RWPE1 (cell line): Measurements from ENCODE around the gene SMAD7.

ENCODE experiments used
- CTCF ChIA-PET: fragments of 350-600 bp; sonication (Branson Sonifier 250); formaldehyde crosslinking; extraction: SDS; loops from one replicate; lab custom pipeline; 2021; lab: Yijun Ruan, JAX
- POLR2A ChIA-PET: fragments of 400-600 bp; formaldehyde crosslinking; extraction: SDS; loops from one replicate; lab custom pipeline; 2020; ENCODE audit warnings: antibody characterized with exemption; ENCODE audit not compliant: low non-redundant PET; lab: Yijun Ruan, JAX
- DNase-seq: peaks from one replicate; pipeline ENCODE4 v3.0.0; 2012; ENCODE audit warnings: low spot score
- H3K27ac ChIP-seq: fragments of 450-650 bp; 2 replicates; pipeline ENCODE4 v1.5.1; 2017
- TF ChIP-seq, protein P1 (sequence below): fragments of 450-650 bp; conservative IDR thresholded peaks from 2 replicates; pipeline ENCODE4 v1.5.1; 2017; ENCODE audit warnings: low read depth, mild to moderate bottlenecking

The SMAD7 gene

DNA sequence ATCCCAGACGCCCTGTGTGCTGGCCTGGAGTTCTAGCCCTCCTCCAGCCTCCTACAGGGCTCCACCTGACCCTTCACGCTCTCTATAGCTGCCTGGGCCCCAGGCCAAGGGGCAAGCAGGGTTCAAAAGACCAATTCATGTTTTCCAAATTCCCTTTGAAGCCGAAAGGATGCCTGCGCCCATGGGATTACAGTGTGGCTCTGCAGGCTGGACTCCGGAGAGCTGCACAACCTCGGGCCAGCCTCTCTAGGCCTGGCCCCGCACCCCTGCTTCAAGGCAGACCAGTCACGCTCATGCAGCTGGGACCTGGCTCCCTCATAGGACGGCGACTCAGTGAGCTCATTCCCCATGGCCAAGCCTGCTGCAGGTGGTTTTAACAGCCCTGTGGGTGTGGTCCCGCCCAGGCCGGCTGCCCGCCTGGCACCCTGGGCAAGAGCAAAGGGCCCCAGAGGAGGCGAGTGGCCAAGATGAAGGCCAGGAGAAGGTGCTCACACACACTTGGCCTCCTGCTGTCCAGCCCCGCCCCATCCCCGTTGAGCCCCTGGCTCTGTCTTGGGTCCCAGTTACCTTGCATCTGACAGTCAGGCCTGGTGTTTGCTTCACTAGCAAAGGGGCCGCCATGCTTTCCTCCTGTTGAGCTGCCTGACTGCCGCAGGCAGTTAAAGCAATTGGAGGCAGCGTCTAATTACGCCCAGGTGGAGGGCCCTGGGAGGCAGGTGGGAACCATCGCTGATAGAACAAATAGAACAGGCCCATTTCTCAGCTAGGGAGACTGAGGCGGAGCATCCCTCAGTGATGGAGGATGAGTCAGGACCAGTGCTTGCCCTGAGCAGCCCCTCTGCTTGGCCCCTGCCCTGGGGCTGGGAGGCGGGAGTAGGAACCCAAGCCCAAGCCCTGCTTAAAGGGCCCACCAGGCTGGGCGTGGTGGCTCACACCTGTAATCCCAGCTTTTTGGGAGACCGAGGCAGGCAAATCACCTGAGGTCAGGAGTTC is 56.9 kb downstream of the SMAD7 start:
- CTCF ChIA-PET: no interaction called here
- DNase-seq: no peak
- TF ChIP-seq, protein P1, sequence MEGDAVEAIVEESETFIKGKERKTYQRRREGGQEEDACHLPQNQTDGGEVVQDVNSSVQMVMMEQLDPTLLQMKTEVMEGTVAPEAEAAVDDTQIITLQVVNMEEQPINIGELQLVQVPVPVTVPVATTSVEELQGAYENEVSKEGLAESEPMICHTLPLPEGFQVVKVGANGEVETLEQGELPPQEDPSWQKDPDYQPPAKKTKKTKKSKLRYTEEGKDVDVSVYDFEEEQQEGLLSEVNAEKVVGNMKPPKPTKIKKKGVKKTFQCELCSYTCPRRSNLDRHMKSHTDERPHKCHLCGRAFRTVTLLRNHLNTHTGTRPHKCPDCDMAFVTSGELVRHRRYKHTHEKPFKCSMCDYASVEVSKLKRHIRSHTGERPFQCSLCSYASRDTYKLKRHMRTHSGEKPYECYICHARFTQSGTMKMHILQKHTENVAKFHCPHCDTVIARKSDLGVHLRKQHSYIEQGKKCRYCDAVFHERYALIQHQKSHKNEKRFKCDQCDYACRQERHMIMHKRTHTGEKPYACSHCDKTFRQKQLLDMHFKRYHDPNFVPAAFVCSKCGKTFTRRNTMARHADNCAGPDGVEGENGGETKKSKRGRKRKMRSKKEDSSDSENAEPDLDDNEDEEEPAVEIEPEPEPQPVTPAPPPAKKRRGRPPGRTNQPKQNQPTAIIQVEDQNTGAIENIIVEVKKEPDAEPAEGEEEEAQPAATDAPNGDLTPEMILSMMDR: no peak
- no peak overlapping the region for H3K27ac ChIP-seq
- POLR2A ChIA-PET: no interaction called here

DNA sequence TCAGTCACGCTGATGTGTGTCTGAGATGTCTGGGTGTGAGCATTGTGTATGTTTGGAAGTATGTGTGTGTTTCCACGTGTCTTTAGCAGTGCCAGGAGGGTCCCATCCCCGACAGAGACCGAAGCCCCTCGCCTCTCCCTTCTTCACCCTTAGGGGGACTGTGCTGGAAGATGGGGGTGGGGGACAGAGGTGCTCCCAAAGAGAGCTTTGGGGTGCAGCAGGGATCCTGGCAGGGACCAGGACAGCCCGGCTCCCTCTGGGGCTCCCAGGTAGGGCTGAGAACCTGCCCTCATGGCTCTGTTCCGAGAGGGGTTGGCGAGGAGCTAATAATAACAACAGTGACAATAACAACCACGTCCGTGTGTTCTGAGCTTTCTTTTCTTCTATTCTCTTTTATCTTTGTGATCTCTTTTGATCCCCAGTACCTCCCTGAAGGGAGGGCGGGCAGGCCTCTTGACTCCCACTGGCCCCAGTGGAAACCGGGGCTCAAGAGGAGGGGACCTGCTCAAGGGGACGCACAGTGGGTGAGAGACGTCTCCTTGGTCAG is 57.6 kb downstream of the SMAD7 start:
- TF ChIP-seq, protein P1: no peak
- CTCF ChIA-PET: no interaction called here
- no peak for DNase-seq
- H3K27ac ChIP-seq: peak overlapping the region; percentile 67
- POLR2A ChIA-PET: no interaction called here

DNA sequence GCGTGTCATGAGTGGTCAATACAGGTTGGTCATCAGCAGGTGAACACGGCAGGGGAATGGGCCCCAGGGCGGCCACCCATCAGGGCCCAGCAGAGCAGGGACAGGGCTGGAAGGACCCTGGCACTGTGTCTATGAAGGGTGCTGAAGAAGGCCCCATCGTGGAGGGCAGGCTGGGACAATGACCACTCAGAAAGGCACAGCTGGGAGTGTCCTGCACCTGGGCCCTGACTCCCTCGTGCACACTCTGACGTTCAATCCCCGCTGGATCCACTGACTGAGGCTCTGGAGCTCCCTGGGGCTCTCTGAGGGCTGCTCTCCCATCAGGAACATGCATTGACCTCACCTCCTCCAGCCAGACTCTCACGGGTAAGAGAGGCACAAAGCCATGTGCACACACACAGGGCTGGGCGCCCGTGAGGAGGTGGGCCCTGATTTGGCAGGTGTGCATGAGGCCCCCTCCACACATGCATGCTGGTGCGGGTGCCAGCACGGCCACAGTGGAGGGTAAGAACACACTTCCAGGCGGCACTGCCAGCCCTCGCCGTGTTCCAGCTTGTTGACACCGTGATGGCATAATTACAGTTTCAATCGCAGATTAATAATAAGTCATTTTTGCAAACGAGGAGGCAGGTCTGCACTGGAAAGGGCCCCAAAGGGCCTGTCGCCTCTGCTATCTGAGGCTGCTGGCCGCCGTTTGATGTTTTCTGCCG is 58.5 kb downstream of the SMAD7 start:
- CTCF ChIA-PET: interaction anchor here (0.6 kb wide), 1 partner anchor 305 kb away, joined by 3 read pairs; no protein-coding TSS in a partner anchor
- H3K27ac ChIP-seq: peak overlapping the region; percentile 67
- POLR2A ChIA-PET: no interaction called here
- no peak for DNase-seq
- TF ChIP-seq, protein P1: no peak

DNA sequence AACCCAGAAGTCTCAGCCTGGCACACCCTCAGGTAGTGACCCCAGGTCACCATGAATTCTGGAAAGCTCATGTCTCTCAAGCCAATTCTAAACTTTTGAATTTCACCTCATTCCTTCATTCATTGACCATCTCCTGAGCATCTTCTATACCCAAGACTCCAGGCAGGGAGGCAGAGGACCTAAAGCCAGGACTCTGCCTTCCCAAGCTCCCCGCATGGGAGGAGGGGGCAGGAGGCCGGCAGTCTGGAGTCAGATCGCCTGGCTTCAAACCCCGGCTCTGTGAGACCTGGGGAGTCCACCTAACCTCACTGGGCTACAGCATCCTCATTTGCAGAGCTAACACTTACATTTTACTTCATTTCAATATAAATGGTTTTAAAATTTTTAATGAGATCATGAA is 59.0 kb downstream of the SMAD7 start:
- POLR2A ChIA-PET: no interaction called here
- peak overlapping the region; percentile 67 for H3K27ac ChIP-seq
- CTCF ChIA-PET: no interaction called here
- DNase-seq: no peak
- TF ChIP-seq, protein P1: no peak

DNA sequence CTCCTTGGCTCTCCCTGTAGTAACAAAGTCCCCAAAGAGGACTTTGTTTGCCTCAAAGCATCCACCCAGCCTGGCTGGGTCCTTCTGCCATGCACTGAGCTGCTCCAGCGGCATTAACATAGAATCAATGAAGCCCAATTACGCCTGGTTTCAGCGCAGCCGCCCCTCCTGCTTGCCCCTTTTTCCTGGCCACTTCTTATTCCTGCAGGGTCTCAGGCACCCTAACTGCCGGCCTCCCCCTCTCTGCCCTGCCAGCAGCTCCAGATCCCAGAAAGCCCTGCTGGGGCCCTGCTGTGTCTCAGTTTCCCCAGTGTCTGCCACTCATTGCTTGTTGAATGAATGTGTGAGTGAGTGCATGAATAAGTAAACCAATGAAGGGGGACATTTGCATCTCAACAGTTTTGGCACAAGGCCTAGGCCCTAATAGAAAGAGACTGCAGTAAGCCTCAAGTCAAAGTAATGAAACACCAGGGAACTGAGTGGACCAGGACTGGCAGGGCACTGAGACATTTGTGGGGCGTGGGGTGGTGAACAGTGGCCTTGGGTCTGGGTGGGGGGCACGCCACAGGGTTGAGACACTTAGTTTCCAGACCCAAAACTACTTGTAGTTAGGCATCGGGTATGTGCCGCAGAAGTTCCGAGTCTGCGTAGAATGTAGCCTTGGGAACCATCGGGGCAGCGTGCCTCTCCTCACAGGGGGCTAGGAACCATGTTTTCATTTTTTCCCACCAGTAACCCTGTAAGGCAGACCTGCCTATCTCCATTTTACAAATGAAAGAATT is 60.6 kb downstream of the SMAD7 start:
- ChIA-PET CTCF (no interaction called here), POLR2A (no interaction called here)
- TF ChIP-seq, protein P1: no peak
- DNase-seq: no peak
- H3K27ac ChIP-seq: no peak overlapping the region
